ENCODE results near the gene PPP2R3B.

PPP2R3B gene

DNA sequence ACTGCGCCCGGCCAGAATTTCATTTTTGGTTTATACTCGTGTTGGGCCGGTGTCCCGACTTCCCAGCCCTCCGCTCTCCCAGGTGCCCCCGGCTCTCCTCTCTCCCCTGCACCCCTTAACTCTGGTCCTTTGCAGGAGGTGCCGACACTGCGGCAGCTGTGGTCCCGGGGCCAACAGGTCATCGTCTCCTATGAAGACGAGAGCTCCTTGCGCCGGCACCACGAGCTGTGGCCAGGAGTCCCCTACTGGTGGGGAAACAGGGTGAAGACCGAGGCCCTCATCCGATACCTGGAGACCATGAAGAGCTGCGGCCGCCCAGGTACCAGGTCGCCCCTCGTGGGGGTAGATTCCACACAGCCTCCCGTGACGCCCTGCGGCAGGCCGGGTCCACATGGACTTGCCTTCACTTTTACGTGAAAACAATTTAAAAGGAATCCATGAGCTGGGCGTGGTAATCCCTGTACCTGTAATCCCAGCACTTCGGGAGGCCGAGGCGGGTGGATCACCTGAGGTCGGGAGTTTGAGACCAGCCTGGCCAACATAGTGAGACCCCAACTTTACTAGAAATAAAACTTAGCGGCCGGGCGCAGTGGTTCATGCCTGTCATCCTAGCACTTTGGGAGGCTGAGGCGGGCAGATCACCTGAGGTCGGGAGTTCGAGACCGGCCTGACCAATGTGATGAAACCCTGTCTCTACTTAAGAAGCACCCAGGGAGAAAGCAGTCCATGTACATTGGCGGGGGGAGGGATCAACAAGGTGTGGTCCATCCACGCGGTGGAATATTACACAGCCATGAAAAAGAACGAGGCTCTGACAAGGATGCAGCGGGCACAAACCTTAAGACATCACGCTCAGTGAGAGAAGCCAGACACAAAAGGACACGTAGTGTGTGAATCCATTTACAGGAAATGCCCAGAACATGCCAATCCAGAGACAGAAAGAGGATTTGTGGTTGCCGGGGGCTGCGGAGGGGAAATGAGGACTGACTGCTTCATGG lies 93.5 kb downstream of the PPP2R3B start:
- no peak for TF ChIP-seq EZH2phosphoT487 (IDR thresholded peaks at IDR 0.05; ENCODE audit: low read depth)
- TF ChIP-seq, protein P1, sequence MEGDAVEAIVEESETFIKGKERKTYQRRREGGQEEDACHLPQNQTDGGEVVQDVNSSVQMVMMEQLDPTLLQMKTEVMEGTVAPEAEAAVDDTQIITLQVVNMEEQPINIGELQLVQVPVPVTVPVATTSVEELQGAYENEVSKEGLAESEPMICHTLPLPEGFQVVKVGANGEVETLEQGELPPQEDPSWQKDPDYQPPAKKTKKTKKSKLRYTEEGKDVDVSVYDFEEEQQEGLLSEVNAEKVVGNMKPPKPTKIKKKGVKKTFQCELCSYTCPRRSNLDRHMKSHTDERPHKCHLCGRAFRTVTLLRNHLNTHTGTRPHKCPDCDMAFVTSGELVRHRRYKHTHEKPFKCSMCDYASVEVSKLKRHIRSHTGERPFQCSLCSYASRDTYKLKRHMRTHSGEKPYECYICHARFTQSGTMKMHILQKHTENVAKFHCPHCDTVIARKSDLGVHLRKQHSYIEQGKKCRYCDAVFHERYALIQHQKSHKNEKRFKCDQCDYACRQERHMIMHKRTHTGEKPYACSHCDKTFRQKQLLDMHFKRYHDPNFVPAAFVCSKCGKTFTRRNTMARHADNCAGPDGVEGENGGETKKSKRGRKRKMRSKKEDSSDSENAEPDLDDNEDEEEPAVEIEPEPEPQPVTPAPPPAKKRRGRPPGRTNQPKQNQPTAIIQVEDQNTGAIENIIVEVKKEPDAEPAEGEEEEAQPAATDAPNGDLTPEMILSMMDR (IDR thresholded peaks at IDR 0.05; ENCODE audit: low read depth, low read length) = no peak
- Histone ChIP-seq H3K9ac (ENCODE audit: low read length) (no peak overlapping the region), H4K20me1 (ENCODE audit: insufficient read depth, low read length) (peaks cover 11% of the 10 kb centered on the region), H3K4me1 (ENCODE audit: low read length) (no peaks in the 10 kb centered on the region), H3K9me3 (ENCODE audit: insufficient read depth, low read length) (no peaks in the 10 kb centered on the region), H2AFZ (ENCODE audit: low read depth, low read length) (no peak overlapping the region), H3K79me2 (ENCODE audit: low read length) (peaks cover 7% of the 10 kb centered on the region), H3K27me3 (ENCODE audit: low read depth, low read length) (no peaks in the 10 kb centered on the region), H3K4me2 (ENCODE audit: low read length) (no peak overlapping the region), H3K4me3 (ENCODE audit: low read length) (no peak overlapping the region), H3K27ac (ENCODE audit: low read length) (no peak overlapping the region), H3K36me3 (replicated peaks; ENCODE audit: low read depth, low read length) (peaks cover 61% of the 10 kb centered on the region)

DNA sequence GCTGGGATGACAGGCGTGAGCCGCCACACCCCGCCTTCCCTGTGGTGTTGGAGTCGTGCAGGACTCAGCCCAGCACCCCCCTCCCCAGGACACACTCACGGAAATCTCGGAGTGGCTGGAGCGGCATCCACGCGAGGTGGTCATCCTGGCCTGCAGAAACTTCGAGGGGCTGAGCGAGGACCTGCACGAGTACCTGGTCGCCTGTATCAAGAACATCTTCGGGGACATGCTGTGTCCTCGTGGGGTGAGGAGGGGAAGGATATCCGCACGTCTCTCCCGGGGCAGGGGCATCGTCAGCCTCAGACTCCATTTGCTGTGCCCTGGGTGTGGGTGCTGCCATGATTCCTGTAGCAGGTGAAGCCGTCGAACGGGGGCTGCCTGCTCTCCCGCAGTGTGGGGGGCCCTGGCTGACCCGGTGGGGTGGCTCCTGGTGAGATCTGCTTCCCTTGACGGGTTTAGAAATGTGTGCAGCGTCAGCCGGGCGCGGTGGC lies 95.3 kb downstream of the PPP2R3B start:
- H2AFZ ChIP-seq (ENCODE audit: low read depth, low read length) = no peak overlapping the region
- peaks cover 69% of the 10 kb centered on the region for H3K36me3 ChIP-seq (replicated peaks; ENCODE audit: low read depth, low read length)

DNA sequence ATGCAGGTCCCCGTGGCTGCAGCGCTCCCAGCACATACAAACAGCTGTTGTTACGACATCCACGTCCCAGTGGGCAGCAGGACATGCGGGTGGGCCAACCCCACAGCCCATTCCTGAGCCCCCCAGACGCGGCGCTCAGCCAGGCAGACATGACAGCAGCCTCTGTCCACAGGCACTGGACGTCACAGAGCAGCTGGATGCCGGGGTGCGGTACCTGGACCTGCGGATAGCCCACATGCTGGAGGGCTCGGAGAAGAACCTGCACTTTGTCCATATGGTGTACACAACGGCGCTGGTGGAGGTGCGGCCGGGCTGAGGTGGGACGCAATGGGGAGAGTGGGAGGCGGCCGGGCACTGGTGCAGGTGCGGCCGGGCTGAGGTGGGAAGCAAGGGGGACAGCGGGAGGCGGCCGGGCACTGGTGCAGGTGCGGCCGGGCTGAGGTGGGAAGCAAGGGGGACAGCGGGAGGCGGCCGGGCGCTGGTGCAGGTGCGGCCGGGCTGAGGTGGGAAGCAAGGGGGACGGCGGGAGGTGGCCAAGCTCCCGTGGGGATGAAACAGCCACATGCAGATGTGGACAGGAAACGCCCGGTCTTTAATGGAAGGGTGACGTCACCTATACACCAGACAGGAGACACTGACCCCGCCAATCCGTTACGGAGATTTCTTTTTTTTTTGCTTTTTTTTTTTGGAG lies 96.1 kb downstream of the PPP2R3B start:
- no peak overlapping the region for H3K4me2 ChIP-seq (ENCODE audit: low read length)
- no peak overlapping the region for H2AFZ ChIP-seq (ENCODE audit: low read depth, low read length)
- H3K4me1 ChIP-seq (ENCODE audit: low read length) = no peaks in the 10 kb centered on the region
- peaks cover 24% of the 10 kb centered on the region for H4K20me1 ChIP-seq (ENCODE audit: insufficient read depth, low read length)
- H3K79me2 ChIP-seq (ENCODE audit: low read length) = peaks cover 26% of the 10 kb centered on the region
- no peak overlapping the region for H3K9ac ChIP-seq (ENCODE audit: low read length)
- H3K27ac ChIP-seq (ENCODE audit: low read length) = no peak overlapping the region
- peaks cover 72% of the 10 kb centered on the region for H3K36me3 ChIP-seq (replicated peaks; ENCODE audit: low read depth, low read length)
- no peaks in the 10 kb centered on the region for H3K9me3 ChIP-seq (ENCODE audit: insufficient read depth, low read length)
- no peaks in the 10 kb centered on the region for H3K27me3 ChIP-seq (ENCODE audit: low read depth, low read length)
- H3K4me3 ChIP-seq (ENCODE audit: low read length) = no peak overlapping the region
- TF ChIP-seq EZH2phosphoT487 (IDR thresholded peaks at IDR 0.05; ENCODE audit: low read depth) = no peak
- TF ChIP-seq, protein P1 (IDR thresholded peaks at IDR 0.05; ENCODE audit: low read depth, low read length) = no peak

More for the DNA sequence above, 95.3 kb downstream of the PPP2R3B start:
- H3K4me2 ChIP-seq (ENCODE audit: low read length) = no peak overlapping the region
- H3K27me3 ChIP-seq (ENCODE audit: low read depth, low read length) = no peaks in the 10 kb centered on the region
- no peaks in the 10 kb centered on the region for H3K4me1 ChIP-seq (ENCODE audit: low read length)
- TF ChIP-seq EZH2phosphoT487 (IDR thresholded peaks at IDR 0.05; ENCODE audit: low read depth) = no peak
- TF ChIP-seq, protein P1 (IDR thresholded peaks at IDR 0.05; ENCODE audit: low read depth, low read length) = no peak
- peaks cover 20% of the 10 kb centered on the region for H4K20me1 ChIP-seq (ENCODE audit: insufficient read depth, low read length)
- H3K79me2 ChIP-seq (ENCODE audit: low read length) = peaks cover 18% of the 10 kb centered on the region
- H3K9me3 ChIP-seq (ENCODE audit: insufficient read depth, low read length) = no peaks in the 10 kb centered on the region
- no peak overlapping the region for H3K4me3 ChIP-seq (ENCODE audit: low read length)
- no peak overlapping the region for H3K9ac ChIP-seq (ENCODE audit: low read length)
- H3K27ac ChIP-seq (ENCODE audit: low read length) = no peak overlapping the region

DNA sequence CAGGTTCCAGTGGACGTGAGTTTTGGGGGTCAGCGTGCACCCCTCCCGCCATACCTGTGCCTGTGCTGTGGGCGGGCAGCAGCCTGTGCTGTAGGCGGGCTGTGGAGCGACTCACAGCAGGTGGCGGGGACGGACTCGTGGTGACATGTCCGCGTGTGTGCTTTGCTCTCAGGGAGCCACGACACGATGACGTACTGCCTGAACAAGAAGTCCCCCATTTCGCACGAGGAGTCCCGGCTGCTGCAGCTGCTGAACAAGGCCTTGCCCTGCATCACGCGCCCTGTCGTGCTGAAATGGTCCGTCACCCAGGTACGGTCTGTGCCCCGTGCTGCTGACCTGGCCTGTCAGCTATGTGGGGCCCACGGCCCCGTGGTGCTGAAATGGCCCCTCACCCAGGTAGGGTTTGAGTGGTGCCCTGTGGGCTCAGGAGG lies 98.1 kb downstream of the PPP2R3B start:
- Histone ChIP-seq H4K20me1 (ENCODE audit: insufficient read depth, low read length) (peaks cover 35% of the 10 kb centered on the region), H3K4me3 (ENCODE audit: low read length) (no peak overlapping the region), H3K9me3 (ENCODE audit: insufficient read depth, low read length) (no peaks in the 10 kb centered on the region), H3K27ac (ENCODE audit: low read length) (no peak overlapping the region), H2AFZ (ENCODE audit: low read depth, low read length) (no peak overlapping the region), H3K4me1 (ENCODE audit: low read length) (peaks cover 5% of the 10 kb centered on the region; the same call in 1 of the 2 replicates), H3K36me3 (replicated peaks; ENCODE audit: low read depth, low read length) (peaks cover 75% of the 10 kb centered on the region), H3K79me2 (ENCODE audit: low read length) (peaks cover 46% of the 10 kb centered on the region), H3K4me2 (ENCODE audit: low read length) (no peak overlapping the region), H3K27me3 (ENCODE audit: low read depth, low read length) (no peaks in the 10 kb centered on the region), H3K9ac (ENCODE audit: low read length) (no peak overlapping the region)
- no peak for TF ChIP-seq EZH2phosphoT487 (IDR thresholded peaks at IDR 0.05; ENCODE audit: low read depth)
- TF ChIP-seq, protein P1 (IDR thresholded peaks at IDR 0.05; ENCODE audit: low read depth, low read length) = no peak
